Hematopoietic multipotent progenitor cell treated with erythropoietin and hydrocortisone succinate and interleukin-3 and kit ligand, for 15 days (in vitro differentiated cells): ENCODE results near the gene PARD6B.
"Not testable (repeated sequence)": the region's sequence is repeated elsewhere in the genome, so short reads cannot be mapped to it uniquely, and the experiment has no call there.

ENCODE experiments used
- DNase-seq: peaks from one replicate; pipeline ENCODE4 v3.0.0-alpha.2; 2015; ENCODE audit warnings: low spot score

Gene PARD6B

DNA sequence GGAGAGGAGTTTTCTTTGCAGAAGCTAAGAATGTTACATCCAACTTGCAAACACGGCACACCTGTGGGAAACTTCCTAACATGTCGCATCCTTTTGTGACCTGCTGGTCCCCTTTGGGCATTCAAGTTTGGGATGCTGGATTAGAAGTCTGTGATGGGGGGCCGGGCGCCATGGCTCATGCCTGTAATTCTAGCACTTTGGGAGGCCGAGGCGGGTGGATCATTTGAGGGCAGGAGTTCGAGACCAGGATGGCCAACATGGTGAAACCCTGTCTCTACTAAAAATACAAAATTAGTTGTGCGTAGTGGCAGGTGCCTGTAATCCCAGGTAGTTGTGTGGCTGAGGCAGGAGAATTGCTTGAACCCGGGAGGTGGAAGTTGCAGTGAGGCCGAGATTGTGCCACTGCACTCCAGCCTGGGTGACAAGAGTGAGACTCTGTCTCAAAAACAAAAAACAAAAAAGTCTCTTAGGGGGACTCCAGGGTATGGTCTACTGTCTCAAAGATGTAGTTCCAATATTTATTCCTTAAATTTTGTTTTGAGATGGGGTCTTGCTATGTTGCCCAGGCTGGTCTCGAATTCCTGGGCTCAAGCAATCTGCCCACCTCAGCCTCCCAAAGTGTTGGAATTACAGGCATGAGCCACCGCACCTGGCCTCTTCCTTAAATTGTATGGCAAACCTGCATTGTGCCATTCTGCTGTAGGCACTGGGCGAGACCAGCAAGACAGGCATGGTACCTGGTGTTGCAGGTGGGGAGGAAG lies 69.8 kb downstream of the PARD6B start:
- DNase-seq = not testable (repeated sequence)

DNA sequence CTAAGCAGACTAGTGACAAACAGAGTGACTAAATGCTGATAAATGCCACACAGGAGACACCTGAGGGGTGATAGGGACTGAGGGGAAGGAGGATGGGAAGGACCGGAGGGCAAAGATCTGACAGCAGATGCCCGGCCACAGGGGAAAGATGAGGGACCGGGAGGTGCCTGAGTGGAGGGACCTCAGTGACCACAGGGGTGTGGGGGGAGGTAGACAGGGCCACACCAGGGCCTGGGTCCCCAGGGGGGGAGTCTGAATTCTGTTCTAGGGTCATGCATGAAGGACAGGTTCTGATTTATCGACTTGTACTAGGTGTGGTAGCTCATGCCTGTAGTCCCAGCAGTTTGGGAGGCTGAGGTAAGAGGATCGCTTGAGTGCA lies 70.4 kb downstream of the PARD6B start:
- DNase-seq = no peak

DNA sequence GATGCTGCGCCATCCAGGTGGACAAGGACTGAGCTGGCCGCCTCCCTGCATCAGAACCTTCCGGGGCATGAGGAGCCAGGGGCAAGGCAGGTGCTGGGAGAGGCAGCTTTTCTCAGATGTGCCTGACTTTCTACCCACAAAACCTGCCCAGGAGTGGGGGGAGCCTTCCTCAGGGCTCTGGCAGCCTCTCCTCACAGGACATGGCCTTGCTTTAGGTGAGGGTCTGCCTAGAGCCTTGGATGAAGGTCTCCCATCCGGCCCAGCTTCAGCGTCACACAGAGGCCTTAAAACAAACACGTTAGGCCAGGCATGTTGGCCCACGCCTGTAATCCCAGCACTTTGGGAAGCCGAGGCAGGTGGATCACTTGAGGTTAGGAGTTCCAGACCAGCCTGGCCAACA lies 70.9 kb downstream of the PARD6B start:
- DNase-seq = no peak

DNA sequence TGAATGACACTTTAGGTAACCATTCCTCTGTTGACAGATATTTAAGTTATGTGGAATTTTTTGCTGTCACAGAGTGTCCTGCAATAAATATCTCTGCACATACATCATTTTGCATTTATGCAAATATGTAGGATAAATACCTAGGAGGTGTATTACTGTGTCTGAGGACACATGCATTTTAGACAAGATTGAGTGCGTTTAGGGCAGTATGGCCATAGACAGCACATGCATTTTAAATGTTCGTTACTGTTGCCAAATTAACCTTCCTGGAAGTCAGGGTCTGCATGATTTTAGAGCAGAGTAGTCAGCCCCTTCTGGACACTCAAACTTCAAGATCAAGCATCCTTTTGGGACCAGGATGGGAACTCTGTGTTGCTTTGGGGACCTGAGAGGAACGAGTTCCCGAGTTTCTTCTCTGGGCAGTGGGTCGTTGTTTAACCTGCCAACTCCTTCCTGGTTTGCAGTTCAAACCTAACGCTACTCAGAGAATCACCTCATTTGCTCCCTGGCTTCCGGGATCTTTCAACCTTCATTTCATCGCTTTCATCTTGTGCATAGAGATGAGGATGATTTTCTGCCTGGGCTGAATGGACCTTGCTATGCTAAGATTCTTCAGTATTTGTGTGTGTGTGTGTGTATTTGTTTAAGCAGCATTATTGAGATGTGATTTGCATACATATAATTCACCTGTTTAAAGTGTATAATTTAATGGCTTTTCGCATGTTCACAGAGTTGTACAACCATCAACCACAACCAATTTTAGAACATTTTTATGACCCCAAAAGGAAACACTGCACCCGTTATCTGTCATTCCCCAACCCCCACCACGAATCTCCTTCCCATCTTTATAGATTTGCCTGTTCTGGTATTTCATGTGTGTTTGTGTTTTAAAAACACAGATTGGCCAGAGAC lies 73.3 kb downstream of the PARD6B start:
- DNase-seq = no peak

DNA sequence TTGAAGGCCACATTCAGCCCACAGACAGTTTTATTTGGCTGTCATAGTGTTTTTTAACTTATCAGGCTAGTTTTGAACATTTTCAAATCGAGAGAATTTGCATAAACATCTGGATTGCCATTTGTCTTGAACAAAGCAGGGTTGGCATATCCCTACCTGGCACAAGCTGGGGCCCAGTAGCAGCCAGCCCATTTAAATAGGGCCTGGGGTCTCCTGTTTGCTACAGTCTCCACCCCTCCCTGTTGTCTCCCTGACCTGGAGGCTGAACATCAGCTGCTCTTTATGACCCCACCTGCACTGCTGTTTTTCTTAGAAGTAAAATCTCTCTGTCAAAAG lies 73.9 kb downstream of the PARD6B start:
- DNase-seq = no peak

DNA sequence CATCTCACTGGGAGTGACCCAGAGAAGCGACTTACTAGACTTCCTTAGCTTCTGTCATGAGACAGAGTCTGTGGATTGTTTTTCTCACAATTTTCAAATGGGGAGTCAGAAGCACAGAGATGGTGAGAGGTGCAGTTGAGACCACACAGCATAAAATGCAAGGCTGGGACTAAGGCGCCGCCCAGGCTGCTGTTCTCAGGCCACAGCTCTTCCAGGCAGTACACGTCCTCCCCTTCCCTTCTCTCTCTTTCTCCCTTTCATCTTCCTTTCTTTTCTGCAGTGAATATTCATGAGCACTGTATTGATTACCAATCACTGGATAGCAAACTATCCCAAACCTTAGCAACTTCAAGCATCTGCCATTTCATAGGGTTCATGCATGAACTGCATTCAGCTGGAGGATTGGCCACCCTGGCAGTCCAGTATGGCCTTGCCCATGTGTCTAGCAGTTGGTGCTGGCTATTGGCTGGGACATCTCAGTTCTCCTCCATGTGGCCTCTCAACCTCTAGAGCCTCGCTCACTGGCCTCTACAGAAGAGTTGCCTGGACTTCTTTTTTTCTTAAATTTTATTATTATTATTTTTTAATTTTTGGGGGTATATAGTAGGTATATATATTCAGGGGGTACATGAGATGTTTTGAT lies 74.9 kb downstream of the PARD6B start:
- DNase-seq = no peak
